SU-DHL-6 (cell line): Measurements from ENCODE around the gene VWA8.
"Not testable (repeated sequence)": the region's sequence is repeated elsewhere in the genome, so short reads cannot be mapped to it uniquely, and the experiment has no call there.

ENCODE experiments used
- H2AFZ ChIP-seq: fragments of 200-600 bp; sonication (generic); 2 replicates; pipeline ENCODE4 v1.6.1; 2014; ENCODE audit warnings: low read depth, mild to moderate bottlenecking, moderate library complexity, mixed read lengths, antibody characterized with exemption, low read length; ENCODE audit not compliant: severe bottlenecking
- H3F3A ChIP-seq: fragments of 200-600 bp; shearing (Covaris generic); 2 replicates; pipeline ENCODE4 v1.6.0; 2016; ENCODE audit warnings: antibody characterized with exemption, mild to moderate bottlenecking; ENCODE audit not compliant: insufficient read depth
- H3K27ac ChIP-seq: fragments of 200-600 bp; sonication (generic); 2 replicates; pipeline ENCODE4 v1.5.1; 2016; ENCODE audit warnings: low read depth, mild to moderate bottlenecking, low read length, moderate library complexity, mixed read lengths
- H3K27me3 ChIP-seq: fragments of 200-600 bp; sonication (generic), shearing (Covaris generic); 2 replicates; pipeline ENCODE4 v1.6.0; 2014; ENCODE audit warnings: mild to moderate bottlenecking, low read length
- H3K36me3 ChIP-seq: fragments of 200-600 bp; sonication (generic); 2 replicates; pipeline ENCODE4 v1.6.1; 2014; ENCODE audit warnings: mild to moderate bottlenecking, low read length, mixed read lengths
- H3K4me2 ChIP-seq: fragments of 300-600, 200-600 bp; shearing (Covaris generic), sonication (generic); 2 replicates; pipeline ENCODE4 v1.6.0; 2014; ENCODE audit warnings: low read length, low read depth, mild to moderate bottlenecking; ENCODE audit not compliant: poor library complexity, severe bottlenecking
- H3K4me3 ChIP-seq: fragments of 200-600 bp; sonication (generic); 2 replicates; pipeline ENCODE4 v1.5.1; 2014; ENCODE audit warnings: antibody characterized with exemption, low read length, mild to moderate bottlenecking, mixed read lengths; ENCODE audit not compliant: insufficient read depth, poor library complexity, severe bottlenecking
- H3K79me2 ChIP-seq: fragments of 200-600 bp; sonication (generic); 2 replicates; pipeline ENCODE4 v1.6.1; 2014; ENCODE audit warnings: mild to moderate bottlenecking, low read length, moderate library complexity; ENCODE audit not compliant: insufficient read depth
- H3K9ac ChIP-seq: fragments of 200-600 bp; sonication (generic); 2 replicates; pipeline ENCODE4 v1.7.0; 2014; ENCODE audit warnings: mild to moderate bottlenecking, low read length
- H3K9me2 ChIP-seq: fragments of 200-600 bp; sonication (generic); replicated peaks from 2 replicates; pipeline ENCODE4 v1.6.1; 2014; ENCODE audit warnings: low read length; ENCODE audit not compliant: insufficient read depth
- H3K9me3 ChIP-seq: fragments of 200-600 bp; sonication (generic); 2 replicates; pipeline ENCODE4 v1.6.1; 2014; ENCODE audit warnings: low read length, mixed read lengths; ENCODE audit not compliant: insufficient read depth
- H4K20me1 ChIP-seq: fragments of 200-600 bp; sonication (generic); 2 replicates; pipeline ENCODE4 v1.6.1; 2014; ENCODE audit warnings: low read depth, mild to moderate bottlenecking, antibody characterized with exemption, low read length, moderate library complexity, mixed read lengths
- EZH2phosphoT487 ChIP-seq: fragments of 200-600 bp; sonication (generic), shearing (Covaris generic); conservative IDR thresholded peaks from 2 replicates; pipeline ENCODE4 v1.6.1; 2018; ENCODE audit warnings: mild to moderate bottlenecking, antibody characterized with exemption, low read length, moderate library complexity, mixed read lengths
- TF ChIP-seq, protein P1 (sequence below): fragments of 200-600 bp; sonication (generic); IDR thresholded peaks from one replicate; pipeline ENCODE4 v1.5.1; 2017; ENCODE audit warnings: antibody characterized with exemption, mild to moderate bottlenecking, low read length, moderate library complexity; ENCODE audit not compliant: insufficient read depth, poor library complexity, severe bottlenecking

VWA8 gene

DNA sequence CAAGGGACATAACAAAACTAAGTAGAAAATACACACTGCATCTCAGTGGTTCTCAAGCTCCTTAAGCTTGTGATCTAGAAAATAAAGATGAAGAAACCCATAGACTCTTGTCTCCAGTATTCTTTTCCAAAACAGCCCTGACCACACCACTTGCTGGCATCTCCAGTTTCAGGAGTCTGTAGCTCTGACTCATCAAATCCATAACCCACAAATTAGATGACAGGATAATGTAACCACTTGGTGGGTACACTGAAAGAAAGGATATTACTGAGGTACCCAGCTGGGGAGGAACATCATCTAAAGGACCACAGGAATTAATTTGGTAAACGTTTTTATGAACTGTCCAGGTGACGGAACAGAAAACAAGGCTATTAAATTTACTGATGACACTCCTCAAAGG is 214.7 kb downstream of the VWA8 start:
- H3K27ac ChIP-seq = no peak overlapping the region

DNA sequence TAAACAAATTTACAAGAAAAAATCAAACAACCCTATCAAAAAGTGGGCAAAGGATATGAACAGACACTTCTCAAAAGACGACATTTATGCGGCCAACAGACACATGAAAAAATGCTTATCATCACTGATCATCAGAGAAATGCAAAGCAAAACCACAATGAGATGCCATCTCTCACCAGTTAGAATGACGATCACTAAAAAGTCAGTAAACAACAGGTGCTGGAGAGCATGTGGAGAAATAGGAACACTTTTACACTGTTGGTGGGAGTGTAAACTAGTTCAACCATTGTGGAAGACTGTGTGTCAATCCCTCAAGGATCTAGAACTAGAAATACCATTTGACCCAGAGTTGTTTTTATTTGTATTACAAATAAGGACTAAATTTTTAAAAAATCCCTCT is 215.4 kb downstream of the VWA8 start:
- not testable (repeated sequence) for H3K4me3 ChIP-seq, H3K4me2 ChIP-seq, H3K9me2 ChIP-seq, H3K9me3 ChIP-seq, H3F3A ChIP-seq, H3K9ac ChIP-seq, H3K36me3 ChIP-seq, H2AFZ ChIP-seq, H3K79me2 ChIP-seq, H4K20me1 ChIP-seq, H3K27ac ChIP-seq, H3K27me3 ChIP-seq

More for the DNA sequence above, 214.7 kb downstream of the VWA8 start:
- Histone ChIP-seq H3F3A (no peaks in the 10 kb centered on the region), H4K20me1 (no peaks in the 10 kb centered on the region), H3K27me3 (no peaks in the 10 kb centered on the region), H3K4me2 (no peak overlapping the region), H3K4me3 (no peak overlapping the region), H3K36me3 (no peaks in the 10 kb centered on the region), H3K9me3 (no peaks in the 10 kb centered on the region), H3K79me2 (no peaks in the 10 kb centered on the region), H2AFZ (no peak overlapping the region), H3K9ac (no peak overlapping the region), H3K9me2 (no peaks in the 10 kb centered on the region)
- TF ChIP-seq, protein P1, sequence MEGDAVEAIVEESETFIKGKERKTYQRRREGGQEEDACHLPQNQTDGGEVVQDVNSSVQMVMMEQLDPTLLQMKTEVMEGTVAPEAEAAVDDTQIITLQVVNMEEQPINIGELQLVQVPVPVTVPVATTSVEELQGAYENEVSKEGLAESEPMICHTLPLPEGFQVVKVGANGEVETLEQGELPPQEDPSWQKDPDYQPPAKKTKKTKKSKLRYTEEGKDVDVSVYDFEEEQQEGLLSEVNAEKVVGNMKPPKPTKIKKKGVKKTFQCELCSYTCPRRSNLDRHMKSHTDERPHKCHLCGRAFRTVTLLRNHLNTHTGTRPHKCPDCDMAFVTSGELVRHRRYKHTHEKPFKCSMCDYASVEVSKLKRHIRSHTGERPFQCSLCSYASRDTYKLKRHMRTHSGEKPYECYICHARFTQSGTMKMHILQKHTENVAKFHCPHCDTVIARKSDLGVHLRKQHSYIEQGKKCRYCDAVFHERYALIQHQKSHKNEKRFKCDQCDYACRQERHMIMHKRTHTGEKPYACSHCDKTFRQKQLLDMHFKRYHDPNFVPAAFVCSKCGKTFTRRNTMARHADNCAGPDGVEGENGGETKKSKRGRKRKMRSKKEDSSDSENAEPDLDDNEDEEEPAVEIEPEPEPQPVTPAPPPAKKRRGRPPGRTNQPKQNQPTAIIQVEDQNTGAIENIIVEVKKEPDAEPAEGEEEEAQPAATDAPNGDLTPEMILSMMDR = no peak
- TF ChIP-seq EZH2phosphoT487 = no peak

DNA sequence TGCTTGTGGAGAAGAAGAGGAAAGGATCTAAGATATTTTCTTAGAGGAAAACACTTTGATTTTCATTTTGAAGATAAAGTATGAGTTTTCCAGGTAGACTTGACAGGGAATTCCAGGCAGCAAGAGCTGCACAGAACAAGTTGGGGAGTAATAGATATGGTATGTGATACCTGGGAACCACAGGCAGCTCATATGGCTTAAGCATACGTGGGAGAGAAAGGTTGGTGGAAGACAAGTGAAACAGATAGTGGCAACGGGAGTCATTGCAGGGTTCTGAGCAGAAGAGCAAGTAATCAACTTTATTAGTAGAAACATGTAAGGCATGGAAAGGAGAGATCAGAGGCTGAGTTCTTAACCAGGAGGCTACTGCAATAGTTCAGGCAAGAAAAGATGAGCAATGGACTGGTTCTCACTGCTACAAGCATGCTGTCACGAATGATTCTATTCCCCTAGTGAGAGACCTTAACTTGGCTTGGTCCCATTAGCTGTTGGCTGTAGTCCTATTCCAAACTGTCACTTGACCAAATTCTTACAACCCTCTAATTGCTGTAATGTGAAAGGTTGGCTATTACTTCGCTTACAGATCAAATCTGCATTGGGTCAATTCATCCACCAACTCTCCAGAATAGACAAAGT is 217.9 kb downstream of the VWA8 start:
- no peak overlapping the region for H2AFZ ChIP-seq
- H4K20me1 ChIP-seq = no peaks in the 10 kb centered on the region
- no peaks in the 10 kb centered on the region for H3K9me2 ChIP-seq
- H3K9me3 ChIP-seq = no peaks in the 10 kb centered on the region
- H3K9ac ChIP-seq = no peak overlapping the region
- TF ChIP-seq, protein P1 = no peak
- TF ChIP-seq EZH2phosphoT487 = no peak
- no peak overlapping the region for H3K27ac ChIP-seq
- no peaks in the 10 kb centered on the region for H3K36me3 ChIP-seq
- no peaks in the 10 kb centered on the region for H3F3A ChIP-seq
- no peaks in the 10 kb centered on the region for H3K79me2 ChIP-seq
- H3K4me3 ChIP-seq = no peak overlapping the region
- no peaks in the 10 kb centered on the region for H3K27me3 ChIP-seq
- no peak overlapping the region for H3K4me2 ChIP-seq

DNA sequence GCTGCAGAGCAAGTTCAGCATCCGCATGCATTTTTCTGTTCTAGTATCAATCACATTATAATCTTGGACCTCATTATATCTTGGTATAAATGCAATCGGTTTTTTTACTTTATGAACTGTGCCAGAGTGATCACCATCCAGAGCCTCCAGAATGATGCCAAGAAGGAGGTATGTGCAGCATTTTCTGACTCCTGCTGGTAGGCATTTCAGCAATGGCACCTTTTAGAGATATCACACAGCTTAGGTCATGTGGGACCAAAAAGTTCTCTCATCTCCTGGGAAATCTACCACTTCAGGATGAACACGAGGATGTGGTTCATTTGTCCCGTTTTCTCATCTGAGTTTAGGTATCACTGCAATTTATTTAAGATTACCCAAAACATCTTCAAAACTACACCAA is 220.4 kb downstream of the VWA8 start:
- Histone ChIP-seq H3K9me3 (no peaks in the 10 kb centered on the region), H3K79me2 (no peaks in the 10 kb centered on the region), H3K9ac (no peak overlapping the region), H3F3A (no peaks in the 10 kb centered on the region), H4K20me1 (no peaks in the 10 kb centered on the region), H3K36me3 (no peaks in the 10 kb centered on the region), H3K27ac (no peak overlapping the region), H3K27me3 (no peaks in the 10 kb centered on the region), H3K4me2 (no peak overlapping the region), H3K9me2 (no peaks in the 10 kb centered on the region), H2AFZ (no peak overlapping the region), H3K4me3 (no peak overlapping the region)
- TF ChIP-seq, protein P1 = no peak
- no peak for TF ChIP-seq EZH2phosphoT487
